ENCODE results near the gene CYB561D2.
"Not testable (repeated sequence)": the region's sequence is repeated elsewhere in the genome, so short reads cannot be mapped to it uniquely, and the experiment has no call there.

CYB561D2 gene

DNA sequence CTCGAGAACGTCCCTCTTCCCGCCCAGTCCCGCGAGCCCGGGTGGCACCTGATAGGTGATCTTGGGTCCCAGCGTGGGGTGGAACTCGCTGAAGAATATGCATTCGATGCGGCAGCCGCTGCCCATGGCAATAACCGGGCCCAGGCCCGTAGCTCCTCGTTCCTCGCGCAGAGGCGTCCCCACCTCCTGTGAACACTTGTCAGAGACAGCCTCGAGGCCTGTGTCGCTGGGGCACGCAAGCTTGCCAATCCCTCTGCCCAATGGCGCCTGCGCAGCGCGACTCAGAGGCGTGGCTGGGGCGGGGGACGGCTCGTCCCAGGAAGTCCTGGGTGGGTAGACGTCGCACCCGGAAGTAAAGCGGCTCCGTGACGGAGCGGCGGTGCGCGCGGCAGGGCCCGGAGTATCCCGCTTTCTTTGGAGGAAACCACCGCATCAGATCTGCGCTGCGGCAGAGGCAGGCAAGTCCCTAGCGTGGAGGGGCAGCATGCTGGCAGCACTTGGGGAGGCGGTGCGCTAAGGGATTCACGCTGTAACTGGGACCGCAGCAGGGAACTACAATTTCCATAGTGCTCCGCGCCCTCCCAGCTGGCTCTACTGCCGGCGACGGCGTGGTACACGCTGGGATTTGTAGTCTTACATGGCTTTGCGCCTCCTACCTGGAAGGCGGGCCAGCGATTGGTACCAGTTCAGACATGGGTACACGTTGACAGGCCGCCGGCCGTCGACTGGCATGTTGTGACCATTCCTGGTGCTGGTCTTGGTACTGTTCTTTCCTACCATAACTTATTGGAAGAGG is at the start of gene CYB561D2, which contains the start of gene NPRL2:
Gene CYB561D2 (plus strand): TSS at position 336 of the 796 bp plus-strand sequence. CDS start 572 bp downstream, outside the sequence.
Gene NPRL2 (minus strand): TSS at position 249 of the 796 bp plus-strand sequence. CDS start 123 bp downstream, at position 126.
- peak; percentile 94 to 99 (median 98) for DNase-seq (ENCODE audit: low read depth in 4 of 4, low spot score in 1 of 4)

GRCh38 chr3:50302095-50303012 is 48.3 kb upstream of the CYB561D2 start:
- no peak for DNase-seq (ENCODE audit: low read depth in 4 of 4, low spot score in 1 of 4)

DNA sequence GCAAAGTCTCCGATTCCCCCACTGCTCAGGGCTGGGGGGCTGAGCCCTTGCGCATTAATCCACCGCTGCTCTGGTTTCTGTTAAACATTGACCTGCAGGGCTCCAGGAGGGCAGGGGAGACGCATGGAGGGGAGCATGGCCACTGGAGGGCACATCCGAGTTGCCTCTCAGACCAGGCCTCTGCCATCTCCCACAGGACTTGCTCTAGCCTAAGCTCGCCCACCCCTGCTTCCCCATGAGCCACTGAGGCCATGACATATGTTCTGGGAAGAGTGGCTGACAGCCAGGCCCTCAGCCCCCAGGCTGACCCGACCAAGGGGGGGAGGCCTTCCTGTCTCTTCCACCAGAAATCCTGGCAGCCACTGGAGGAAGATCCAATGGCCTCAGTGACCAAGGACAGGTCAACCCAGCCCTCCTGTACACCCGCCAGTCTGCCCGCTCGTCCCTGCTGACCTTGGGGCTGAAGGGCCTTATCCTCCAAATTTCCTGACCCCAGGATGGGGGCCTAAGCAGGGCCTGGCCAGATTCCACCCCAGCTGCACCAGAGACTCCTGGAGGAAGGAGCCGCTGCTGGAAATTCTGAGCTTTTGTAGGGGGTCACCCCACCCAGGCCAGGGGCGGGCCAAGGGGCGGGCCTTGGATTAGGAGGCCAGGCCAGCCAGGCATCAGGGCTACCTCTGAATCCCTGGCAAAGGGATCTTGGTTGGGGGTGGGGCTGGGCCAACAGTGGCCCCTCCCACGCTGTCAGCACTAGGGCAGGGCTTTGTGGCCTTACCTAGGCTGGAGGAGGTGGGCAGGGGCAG is 47.4 kb upstream of the CYB561D2 start, which contains the start of gene HYAL1:
Gene HYAL1 (minus strand): TSS at position 562 of the 803 bp plus-strand sequence. CDS start 618 bp downstream, outside the sequence.
- no peak for DNase-seq (ENCODE audit: low read depth in 4 of 4, low spot score in 1 of 4)

GRCh38 chr3:50304601-50305000 is 46.1 kb upstream of the CYB561D2 start:
- no peak for DNase-seq (ENCODE audit: low read depth in 4 of 4, low spot score in 1 of 4)

DNA sequence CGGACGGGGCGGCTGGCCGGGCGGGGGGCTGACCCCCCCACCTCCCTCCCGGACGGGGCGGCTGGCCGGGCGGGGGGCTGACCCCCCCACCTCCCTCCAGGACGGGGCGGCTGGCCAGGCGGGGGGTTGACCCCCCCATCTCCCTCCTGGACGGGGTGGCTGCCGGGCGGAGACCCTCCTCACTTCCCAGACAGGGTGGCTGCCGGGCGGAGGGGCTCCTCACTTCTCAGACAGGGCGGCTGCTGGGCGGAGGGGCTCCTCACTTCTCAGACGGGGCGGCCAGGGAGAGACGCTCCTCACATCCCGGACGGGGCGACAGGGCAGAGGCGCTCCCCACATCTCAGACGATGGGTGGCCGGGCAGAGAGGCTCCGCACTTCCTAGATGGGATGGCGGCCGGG is 38.6 kb upstream of the CYB561D2 start:
- not testable (repeated sequence) for DNase-seq (ENCODE audit: low read depth in 4 of 4, low spot score in 1 of 4)

DNA sequence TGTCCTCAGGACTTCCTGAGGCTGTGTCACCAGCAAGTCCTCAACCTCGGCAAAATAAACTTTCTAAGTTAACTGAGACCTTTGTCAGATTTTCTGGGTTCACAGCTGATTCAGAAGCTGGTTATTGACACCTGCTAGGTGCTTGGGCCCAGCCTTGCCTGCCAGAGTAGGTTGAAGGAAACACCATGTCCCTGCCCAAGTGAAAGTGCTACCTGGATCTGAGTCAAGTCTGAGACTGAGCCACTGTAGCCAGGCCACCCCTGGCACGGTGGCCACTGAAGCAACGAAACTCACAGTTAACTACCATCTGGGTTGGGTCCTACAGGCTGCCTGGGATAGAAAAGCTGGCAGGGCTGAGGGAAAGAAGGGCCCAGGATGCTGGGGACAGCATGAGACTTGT is 36.3 kb upstream of the CYB561D2 start:
- no peak for DNase-seq (ENCODE audit: low read depth in 4 of 4, low spot score in 1 of 4)

DNA sequence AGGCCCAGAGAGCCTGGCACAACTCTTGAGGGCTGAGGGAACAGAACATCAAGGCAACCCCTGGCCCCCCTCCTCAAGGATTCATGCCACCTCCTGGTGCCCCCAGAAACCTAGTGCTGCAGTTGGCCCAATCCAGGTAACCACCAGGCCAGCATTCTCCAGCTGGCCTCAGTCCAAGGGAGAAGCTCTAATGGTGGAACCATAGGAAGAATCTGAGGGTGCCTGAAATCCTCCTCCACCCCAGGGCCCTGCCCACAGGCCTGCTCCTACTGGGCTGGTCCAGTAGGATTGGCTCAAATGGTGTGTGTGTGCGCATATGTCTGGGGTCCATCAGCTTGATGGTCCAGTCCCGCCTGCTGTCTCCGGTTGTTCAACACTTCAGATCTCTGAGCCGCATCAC is 35.8 kb upstream of the CYB561D2 start:
- DNase-seq (ENCODE audit: low read depth in 4 of 4, low spot score in 1 of 4), result no peak

- no peak for DNase-seq (ENCODE audit: low read depth in 4 of 4, low spot score in 1 of 4)
Observed at GRCh38 chr3:50316657-50317242, 33.9 kb upstream of the CYB561D2 start.

DNA sequence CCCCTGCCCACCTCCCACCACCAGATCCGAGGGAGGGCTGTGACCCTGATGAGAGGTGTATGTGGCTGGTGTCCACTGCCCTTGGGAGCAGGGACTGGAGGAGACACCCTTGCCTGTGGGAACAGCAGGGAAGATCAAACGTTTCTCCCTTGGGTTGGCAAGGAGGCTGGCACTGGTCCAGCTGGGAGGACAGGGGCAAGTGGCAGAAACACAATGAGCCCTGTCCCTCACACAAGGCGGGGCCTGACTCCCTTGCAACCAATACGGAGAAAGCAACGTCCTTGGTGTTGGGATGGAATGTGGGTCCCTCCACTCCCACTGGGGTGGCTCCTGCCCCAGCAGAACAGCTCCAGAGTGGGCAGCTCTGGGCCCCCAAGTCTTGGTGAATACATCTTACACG is 33.4 kb upstream of the CYB561D2 start:
- DNase-seq (ENCODE audit: low read depth in 4 of 4, low spot score in 1 of 4), result no peak

- DNase-seq (ENCODE audit: low read depth in 4 of 4, low spot score in 1 of 4), result no peak
Observed at GRCh38 chr3:50318163-50318562, 32.5 kb upstream of the CYB561D2 start.

GRCh38 chr3:50318615-50319014 is 32.0 kb upstream of the CYB561D2 start:
- no peak for DNase-seq (ENCODE audit: low read depth in 4 of 4, low spot score in 1 of 4)

DNA sequence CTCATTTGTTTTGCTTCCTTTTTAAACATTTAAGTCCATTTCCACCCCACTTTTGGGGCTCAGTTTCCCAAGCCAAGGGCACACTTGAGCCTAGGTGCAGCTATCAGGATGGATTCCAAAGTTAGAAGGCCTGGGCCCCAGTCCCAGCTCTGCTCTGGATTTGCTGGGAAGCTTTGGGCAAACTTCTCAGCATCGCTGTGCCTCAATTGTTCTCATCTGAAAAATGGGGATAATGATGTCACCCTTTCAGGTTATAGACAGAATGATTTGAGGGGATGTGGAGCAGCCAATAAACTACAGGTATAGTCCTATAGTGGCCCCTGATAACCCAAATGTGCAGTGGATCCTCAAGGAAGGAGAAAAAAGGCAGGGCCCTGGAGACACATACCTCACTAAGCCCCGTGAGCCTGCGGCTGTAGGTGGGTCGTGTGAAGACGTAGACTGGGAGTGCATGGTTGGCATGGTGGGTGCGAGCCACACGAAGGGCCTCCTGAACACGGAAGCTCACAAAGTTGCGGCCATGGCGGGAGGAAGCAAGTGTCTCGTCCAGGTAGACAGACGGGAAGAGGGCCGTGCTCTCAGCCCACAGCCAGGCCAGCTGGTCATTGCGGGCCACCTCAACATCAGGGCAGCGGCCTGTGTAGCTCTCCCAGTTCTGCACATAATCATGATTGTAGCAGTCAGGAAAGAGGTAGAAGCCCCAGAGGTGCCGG is 31.3 kb upstream of the CYB561D2 start:
- DNase-seq (ENCODE audit: low read depth in 4 of 4, low spot score in 1 of 4), result no peak

- no peak for DNase-seq (ENCODE audit: low read depth in 4 of 4, low spot score in 1 of 4)
Observed at GRCh38 chr3:50319894-50320625, 30.6 kb upstream of the CYB561D2 start.

DNA sequence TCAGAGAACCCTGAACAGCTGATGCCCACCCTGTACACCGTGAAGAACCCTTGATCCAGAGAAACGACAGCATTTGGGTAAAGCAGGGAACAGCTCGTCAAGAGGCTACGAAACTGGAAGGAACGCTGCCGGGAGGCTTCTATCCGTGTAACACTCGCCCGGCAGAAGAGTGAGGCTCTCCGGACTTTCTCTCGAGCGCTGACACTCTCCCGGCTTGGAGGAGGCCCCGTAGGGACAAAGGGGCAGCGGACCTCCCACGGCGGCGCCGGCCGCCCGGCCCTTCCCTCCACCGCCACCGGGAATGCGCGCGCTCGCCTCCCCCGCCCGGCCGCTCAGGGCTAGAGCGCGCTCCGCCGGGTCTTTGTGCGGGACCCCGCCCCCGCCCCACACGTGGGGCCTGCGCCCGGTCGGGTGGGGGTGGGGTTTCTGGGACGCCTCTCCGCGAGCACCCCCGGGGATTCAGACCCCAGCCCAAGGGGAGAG is 29.8 kb upstream of the CYB561D2 start:
- DNase-seq (ENCODE audit: low read depth in 4 of 4, low spot score in 1 of 4), result peak in 3 of 4 experiments; percentile 45 to 66 (median 52)

- DNase-seq (ENCODE audit: low read depth in 4 of 4, low spot score in 1 of 4), result peak; percentile 62 to 80 (median 70)
Observed at GRCh38 chr3:50321336-50322114, 29.1 kb upstream of the CYB561D2 start.

DNA sequence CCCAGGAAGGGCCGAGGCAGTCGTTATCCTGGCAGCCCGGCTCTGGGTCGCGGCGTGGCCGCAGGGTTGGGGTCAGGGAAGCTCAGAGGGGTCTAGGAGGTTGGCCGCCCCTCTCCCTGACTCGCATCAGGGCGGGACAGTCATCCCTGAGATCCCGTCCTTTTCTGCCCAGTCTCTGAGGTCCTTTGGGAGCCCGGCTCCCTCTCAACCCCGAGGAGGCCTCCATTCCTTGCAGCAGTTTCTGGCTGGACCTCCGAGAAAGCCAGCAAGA is 28.6 kb upstream of the CYB561D2 start:
- DNase-seq (ENCODE audit: low read depth in 4 of 4, low spot score in 1 of 4), result no peak

DNA sequence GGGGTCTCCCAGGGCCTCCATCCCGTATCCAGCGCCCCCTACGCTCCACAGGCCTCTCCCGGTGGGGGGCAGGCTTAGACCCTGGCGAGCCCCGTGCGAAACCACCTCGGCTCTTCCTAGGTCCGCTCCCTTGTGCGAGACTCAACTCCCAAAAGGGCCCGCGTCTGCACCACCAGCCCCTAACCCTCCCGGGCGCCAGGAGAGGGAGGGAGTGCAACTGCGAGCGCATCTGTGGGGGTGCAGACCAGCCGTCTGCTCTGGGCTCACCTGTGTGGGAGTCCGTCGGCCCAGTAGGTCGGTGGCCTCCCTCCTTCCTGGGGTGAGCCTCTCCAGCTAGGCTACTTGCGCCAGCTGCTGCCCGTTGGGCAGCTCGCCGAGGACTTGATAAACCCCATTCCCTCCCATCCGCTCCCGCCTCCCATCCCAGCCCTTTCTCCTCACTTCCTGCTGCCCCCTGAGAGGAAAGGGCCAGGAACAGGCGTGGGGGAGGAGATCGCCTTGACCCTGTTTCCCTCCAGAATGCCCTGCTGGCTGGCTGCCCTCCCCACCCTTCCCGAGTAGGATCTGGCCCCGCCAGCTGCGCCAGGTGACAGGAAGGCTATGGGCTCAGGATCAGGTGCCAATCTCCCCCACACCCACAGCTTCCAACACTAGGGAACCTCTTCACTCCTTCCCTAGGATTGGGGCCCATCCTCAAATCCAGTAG is 28.1 kb upstream of the CYB561D2 start, which contains the start of gene HYAL2:
Gene HYAL2 (minus strand): TSS at position 360 of the 706 bp plus-strand sequence. CDS start 2,256 bp downstream, outside the sequence.
- DNase-seq (ENCODE audit: low read depth in 4 of 4, low spot score in 1 of 4), result no peak
